ENCODE results near the gene CAB39.

CAB39 gene

GRCh38 chr2:230758566-230759480 lies 46.2 kb downstream of the CAB39 start:
- DNase-seq, result no peak

- DNase-seq, result no peak
Measured at GRCh38 chr2:230759481-230760167, 47.0 kb downstream of the CAB39 start.

GRCh38 chr2:230761704-230762103 lies 49.1 kb downstream of the CAB39 start:
- DNase-seq, result no peak

GRCh38 chr2:230762317-230762896 lies 49.8 kb downstream of the CAB39 start:
- peak; percentile 43 for DNase-seq

- no peak for DNase-seq
Measured at GRCh38 chr2:230764346-230764745, 51.7 kb downstream of the CAB39 start.

- DNase-seq, result no peak
Measured at GRCh38 chr2:230765611-230766300, 53.1 kb downstream of the CAB39 start.

GRCh38 chr2:230767862-230768388 lies 55.3 kb downstream of the CAB39 start:
- DNase-seq, result no peak

- DNase-seq, result no peak
Measured at GRCh38 chr2:230770804-230771203, 58.2 kb downstream of the CAB39 start.

GRCh38 chr2:230772156-230772555 lies 59.5 kb downstream of the CAB39 start:
- no peak for DNase-seq

GRCh38 chr2:230773039-230773773 lies 60.6 kb downstream of the CAB39 start:
- DNase-seq, result no peak

- DNase-seq, result no peak
Measured at GRCh38 chr2:230774348-230774951, 61.8 kb downstream of the CAB39 start.

GRCh38 chr2:230775737-230776136 lies 63.1 kb downstream of the CAB39 start:
- no peak for DNase-seq

GRCh38 chr2:230777721-230778120 lies 65.1 kb downstream of the CAB39 start:
- DNase-seq, result no peak

GRCh38 chr2:230778350-230779063 lies 65.9 kb downstream of the CAB39 start:
- no peak for DNase-seq

- DNase-seq, result peak; percentile 57
Measured at GRCh38 chr2:230779126-230779525, 66.5 kb downstream of the CAB39 start.

- no peak for DNase-seq
Measured at GRCh38 chr2:230779607-230780006, 67.0 kb downstream of the CAB39 start.

GRCh38 chr2:230781130-230781797 lies 68.6 kb downstream of the CAB39 start:
- DNase-seq, result peak; percentile 82

GRCh38 chr2:230783101-230783500 lies 70.5 kb downstream of the CAB39 start:
- DNase-seq, result no peak

- no peak for DNase-seq
Measured at GRCh38 chr2:230784795-230785194, 72.2 kb downstream of the CAB39 start.

- DNase-seq, result no peak
Measured at GRCh38 chr2:230785346-230785745, 72.7 kb downstream of the CAB39 start.
